Upper lobe of right lung (tissue), 1 donor: ENCODE results near the gene ACTR5. TPM values are rescaled to one million over a fixed set of nuclear protein-coding genes. Genes with fewer than 3 reads are reported as not detected.

Experiments used
- ATAC-seq: fragments of 200-7000 bp; cut with Tn5 transposase; one replicate; pipeline ENCODE4 v1.9.1; 2020; ENCODE audit warnings: mild to moderate bottlenecking, moderate library complexity
- DNase-seq: peaks from one replicate; pipeline ENCODE4 v3.0.0-alpha.2; 2020
- H3K27ac ChIP-seq: fragments of 200-600 bp; one replicate; pipeline ENCODE4 v1.8.0; 2022
- H3K27me3 ChIP-seq: fragments of 200-600 bp; one replicate; pipeline ENCODE4 v1.8.0; 2022; ENCODE audit warnings: mild to moderate bottlenecking
- H3K36me3 ChIP-seq: fragments of 200-600 bp; one replicate; pipeline ENCODE4 v1.8.0; 2022
- H3K4me1 ChIP-seq: fragments of 200-600 bp; one replicate; pipeline ENCODE4 v1.8.0; 2022
- H3K4me3 ChIP-seq: fragments of 200-600 bp; one replicate; pipeline ENCODE4 v1.8.0; 2022; ENCODE audit warnings: mild to moderate bottlenecking
- H3K9me3 ChIP-seq: fragments of 200-600 bp; one replicate; pipeline ENCODE4 v1.8.0; 2022
- intact Hi-C: fragments of 100-400 bp; cut with DNase I; formaldehyde crosslinking; loops from one replicate; pipeline ENCODE4 v1.11.0; 2022
- total RNA-seq: library from RNA; stranded (reverse); fragmentation: NEBNext Ultra II Directional; extraction: Animal tissue kit (Norgen Biotek cat#: 25700); gene quantifications from one replicate; pipeline ENCODE4 v1.2.1, GENCODE V29; 2021
- TF ChIP-seq, protein P1 (sequence below): fragments of 200-600 bp; IDR thresholded peaks from one replicate; pipeline ENCODE4 v1.8.0; 2022; ENCODE audit warnings: antibody characterized with exemption
- donor health status: DM: no; HTN: yes; CAD: no; lungs with severe emphysema.

ACTR5 gene
- total RNA-seq, 1 donor from 2014 or later: 7.0 TPM

- ATAC-seq (peak; percentile 55), DNase-seq (no peak)
- H3K27ac ChIP-seq: peak overlapping the region; percentile 2
- peaks cover 10% of the 10 kb centered on the region for H3K4me1 ChIP-seq
- H3K4me3 ChIP-seq: no peak overlapping the region
- intact Hi-C loops: no loop called here
- no peaks in the 10 kb centered on the region for H3K36me3 ChIP-seq
- no peaks in the 10 kb centered on the region for H3K9me3 ChIP-seq
- H3K27me3 ChIP-seq: no peaks in the 10 kb centered on the region
- TF ChIP-seq, protein P1, sequence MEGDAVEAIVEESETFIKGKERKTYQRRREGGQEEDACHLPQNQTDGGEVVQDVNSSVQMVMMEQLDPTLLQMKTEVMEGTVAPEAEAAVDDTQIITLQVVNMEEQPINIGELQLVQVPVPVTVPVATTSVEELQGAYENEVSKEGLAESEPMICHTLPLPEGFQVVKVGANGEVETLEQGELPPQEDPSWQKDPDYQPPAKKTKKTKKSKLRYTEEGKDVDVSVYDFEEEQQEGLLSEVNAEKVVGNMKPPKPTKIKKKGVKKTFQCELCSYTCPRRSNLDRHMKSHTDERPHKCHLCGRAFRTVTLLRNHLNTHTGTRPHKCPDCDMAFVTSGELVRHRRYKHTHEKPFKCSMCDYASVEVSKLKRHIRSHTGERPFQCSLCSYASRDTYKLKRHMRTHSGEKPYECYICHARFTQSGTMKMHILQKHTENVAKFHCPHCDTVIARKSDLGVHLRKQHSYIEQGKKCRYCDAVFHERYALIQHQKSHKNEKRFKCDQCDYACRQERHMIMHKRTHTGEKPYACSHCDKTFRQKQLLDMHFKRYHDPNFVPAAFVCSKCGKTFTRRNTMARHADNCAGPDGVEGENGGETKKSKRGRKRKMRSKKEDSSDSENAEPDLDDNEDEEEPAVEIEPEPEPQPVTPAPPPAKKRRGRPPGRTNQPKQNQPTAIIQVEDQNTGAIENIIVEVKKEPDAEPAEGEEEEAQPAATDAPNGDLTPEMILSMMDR: no peak
These were observed 50.9 kb downstream of the ACTR5 start for GRCh38 chr20:38799203-38799602.

DNA sequence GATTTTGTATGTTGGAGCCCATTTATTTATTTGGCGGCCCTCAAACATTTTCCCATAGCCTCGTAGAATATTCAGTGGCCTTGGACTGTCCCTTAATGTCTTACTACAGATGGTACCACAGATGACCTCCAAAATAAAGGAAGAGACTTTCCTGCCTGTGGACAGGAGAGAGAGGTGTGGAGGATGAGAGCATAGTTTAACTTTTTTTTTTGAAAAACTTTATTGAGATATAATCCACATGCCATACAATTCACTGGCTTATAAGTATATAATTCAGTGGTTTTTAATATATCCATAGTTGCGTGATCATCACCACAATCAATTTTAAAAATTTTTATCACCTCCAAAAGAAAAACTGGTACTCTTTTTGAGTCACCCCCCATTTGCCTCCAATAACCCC lies 52.6 kb downstream of the ACTR5 start:
- intact Hi-C loops: no loop called here
- TF ChIP-seq, protein P1: no peak
- H3K4me3 ChIP-seq: no peak overlapping the region
- H3K27ac ChIP-seq: no peak overlapping the region
- peaks cover 22% of the 10 kb centered on the region for H3K4me1 ChIP-seq
- ATAC-seq (no peak), DNase-seq (no peak)
- H3K9me3 ChIP-seq: no peaks in the 10 kb centered on the region
- peaks cover 7% of the 10 kb centered on the region for H3K27me3 ChIP-seq
- no peaks in the 10 kb centered on the region for H3K36me3 ChIP-seq

DNA sequence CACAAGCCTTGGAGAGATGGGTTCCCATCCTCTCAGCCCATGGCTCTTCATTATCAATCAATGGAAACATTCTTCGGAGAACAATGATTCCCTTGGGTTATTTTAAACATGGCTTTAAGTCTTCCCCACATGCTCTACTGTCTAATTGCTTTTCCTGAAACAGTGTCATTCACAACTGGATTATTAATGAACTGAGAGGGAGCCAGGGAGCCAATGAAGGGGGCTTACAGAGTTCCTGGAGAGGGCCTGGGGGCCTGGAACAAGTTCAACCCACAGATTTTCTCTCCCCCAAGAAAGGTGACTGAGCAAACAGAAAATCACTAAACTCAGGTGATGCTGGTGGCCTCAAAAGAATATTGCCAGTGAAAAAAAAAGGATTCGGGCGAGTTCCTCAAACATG lies 56.0 kb downstream of the ACTR5 start:
- TF ChIP-seq, protein P1: no peak
- no peaks in the 10 kb centered on the region for H3K9me3 ChIP-seq
- DNase-seq (no peak), ATAC-seq (no peak)
- H3K27me3 ChIP-seq: peaks cover 36% of the 10 kb centered on the region
- no peaks in the 10 kb centered on the region for H3K36me3 ChIP-seq
- peak overlapping the region; percentile 76 for H3K27ac ChIP-seq
- H3K4me1 ChIP-seq: peaks cover 40% of the 10 kb centered on the region
- H3K4me3 ChIP-seq: no peak overlapping the region
- intact Hi-C loops: no loop called here

- peak overlapping the region; percentile 60 for H3K4me3 ChIP-seq
These were observed 56.6 kb downstream of the ACTR5 start for GRCh38 chr20:38804682-38805501.

GRCh38 chr20:38805502-38805957 lies 57.3 kb downstream of the ACTR5 start, which contains the start of gene PPP1R16B:
PPP1R16B (plus strand) TSS chr20:38805697; CDS start chr20:38835926, 30,229 bp downstream.
- DNase-seq (peak; percentile 75), ATAC-seq (peak; percentile 75)
- peak within 1 kb of the TSS; percentile 60 for H3K4me3 ChIP-seq
- H3K36me3 ChIP-seq: no peaks in the 10 kb centered on the region
- intact Hi-C loops: no loop called here
- TF ChIP-seq, protein P1: no peak
- peak within 1 kb of the TSS; percentile 76 for H3K27ac ChIP-seq
- no peaks in the 10 kb centered on the region for H3K9me3 ChIP-seq
- H3K4me1 ChIP-seq: peaks cover 32% of the 10 kb centered on the region
- peaks cover 36% of the 10 kb centered on the region for H3K27me3 ChIP-seq

More at GRCh38 chr20:38804682-38805501, 56.6 kb downstream of the ACTR5 start:
- peak; percentile 56 for ATAC-seq
- intact Hi-C loops: no loop called here
- H3K4me1 ChIP-seq: peaks cover 33% of the 10 kb centered on the region
- no peaks in the 10 kb centered on the region for H3K9me3 ChIP-seq
- no peaks in the 10 kb centered on the region for H3K36me3 ChIP-seq
- no peak for DNase-seq
- peak overlapping the region; percentile 76 for H3K27ac ChIP-seq
- peaks cover 36% of the 10 kb centered on the region for H3K27me3 ChIP-seq
- TF ChIP-seq, protein P1: no peak
